Frontal cortex (tissue), 4 donors: ENCODE measurements around the gene KIF5A. TPM values are rescaled to one million over a fixed set of nuclear protein-coding genes. Genes with fewer than 3 reads are reported as not detected.
"Not testable (repeated sequence)": the region's sequence is repeated elsewhere in the genome, so short reads cannot be mapped to it uniquely, and the experiment has no call there.

Experiments used
- DNase-seq, 2 donors: peaks; one replicate each; pipeline ENCODE4 v3.0.0; 2012; ENCODE audit warnings: low spot score in 2 of 2
- FAIRE-seq: peaks from 2 replicates; lab custom pipeline; 2012; peaks lifted over from hg19 to GRCh38; lab: Jason Lieb, UNC
- total RNA-seq: library from RNA; depleted of rRNA; stranded (reverse); fragments of >200 nt; gene quantifications from one replicate; pipeline ENCODE4 v1.2.3, GENCODE V29; 2014
- donor health status: control.
- donor health status: control.
- donor health status: control.

KIF5A gene
- total RNA-seq, 1 donor from 2014 or later: 42.8 TPM

GRCh38 chr12:57576613-57577160, 26.8 kb downstream of the KIF5A start:
- DNase-seq (no peak), FAIRE-seq (no peak)

GRCh38 chr12:57577981-57578758, 28.3 kb downstream of the KIF5A start:
- DNase-seq (no peak), FAIRE-seq (no peak)

GRCh38 chr12:57579011-57579410, 29.2 kb downstream of the KIF5A start:
- no peak for DNase-seq
- FAIRE-seq: no peak

- FAIRE-seq (no peak), DNase-seq (no peak)
These were observed 30.0 kb downstream of the KIF5A start for GRCh38 chr12:57579677-57580465.

- FAIRE-seq (no peak), DNase-seq (no peak)
These were observed 30.6 kb downstream of the KIF5A start for GRCh38 chr12:57580466-57580795.

GRCh38 chr12:57581802-57582201, 32.0 kb downstream of the KIF5A start:
- FAIRE-seq: no peak
- DNase-seq: no peak

- DNase-seq (no peak), FAIRE-seq (no peak)
These were observed 32.6 kb downstream of the KIF5A start for GRCh38 chr12:57582440-57582839.

- no peak for FAIRE-seq
- DNase-seq: peak; percentile 68 to 84
These were observed 33.4 kb downstream of the KIF5A start for GRCh38 chr12:57583008-57583831.

- no peak for DNase-seq
- no peak for FAIRE-seq
These were observed 34.2 kb downstream of the KIF5A start for GRCh38 chr12:57584050-57584449.

- FAIRE-seq (no peak), DNase-seq (no peak)
These were observed 34.8 kb downstream of the KIF5A start for GRCh38 chr12:57584690-57585089.

GRCh38 chr12:57585156-57585555, 35.3 kb downstream of the KIF5A start:
- no peak for DNase-seq
- no peak for FAIRE-seq

- FAIRE-seq: no peak
- no peak for DNase-seq
These were observed 36.3 kb downstream of the KIF5A start for GRCh38 chr12:57586128-57586527.

GRCh38 chr12:57586832-57587429, 37.1 kb downstream of the KIF5A start:
- no peak for DNase-seq
- FAIRE-seq: no peak

GRCh38 chr12:57588951-57589610, 39.2 kb downstream of the KIF5A start:
- not testable (repeated sequence) for FAIRE-seq, DNase-seq

GRCh38 chr12:57590479-57590863, 40.6 kb downstream of the KIF5A start:
- DNase-seq: no peak
- FAIRE-seq: no peak

GRCh38 chr12:57590864-57591781, 41.3 kb downstream of the KIF5A start, which contains the start of gene PIP4K2C:
Gene PIP4K2C (plus strand): TSS chr12:57591192. CDS start chr12:57591290, 98 bp downstream.
- peak; percentile 79 to 87 for DNase-seq
- no peak for FAIRE-seq

GRCh38 chr12:57591782-57592325, 42.0 kb downstream of the KIF5A start:
- FAIRE-seq (no peak), DNase-seq (no peak)
